Upper lobe of left lung (tissue), 4 donors: ENCODE data around the gene PRKCE.

Source experiments
- EP300 ChIP-seq, 4 donors: sonication (generic); formaldehyde crosslinking; IDR thresholded peaks; one replicate each; pipeline ENCODE4 v1.5.1; 2017; ENCODE audit warnings: antibody characterized with exemption in 4 of 4, control low read depth in 2 of 4
- POLR2A ChIP-seq, 4 donors: fragments of 450-650 bp; IDR thresholded peaks; one replicate each; pipeline ENCODE4 v1.5.1; 2016 to 2017; ENCODE audit warnings: antibody characterized with exemption in 4 of 4, mild to moderate bottlenecking in 2 of 4
- POLR2AphosphoS5 ChIP-seq, 2 donors: sonication (generic); formaldehyde crosslinking; IDR thresholded peaks; one replicate each; pipeline ENCODE4 v1.5.1; 2017; ENCODE audit warnings: antibody characterized with exemption in 2 of 2
- TF ChIP-seq, protein P1 (sequence below), 6 experiments: fragments of 450-650 bp in 4 of 6; fragments of 200-600 bp in 2 of 6; sonication (generic) in 2 of 6; IDR thresholded peaks; one replicate each; pipeline ENCODE4 v1.5.1; 2016 to 2019; ENCODE audit warnings: antibody characterized with exemption in 6 of 6

DNA sequence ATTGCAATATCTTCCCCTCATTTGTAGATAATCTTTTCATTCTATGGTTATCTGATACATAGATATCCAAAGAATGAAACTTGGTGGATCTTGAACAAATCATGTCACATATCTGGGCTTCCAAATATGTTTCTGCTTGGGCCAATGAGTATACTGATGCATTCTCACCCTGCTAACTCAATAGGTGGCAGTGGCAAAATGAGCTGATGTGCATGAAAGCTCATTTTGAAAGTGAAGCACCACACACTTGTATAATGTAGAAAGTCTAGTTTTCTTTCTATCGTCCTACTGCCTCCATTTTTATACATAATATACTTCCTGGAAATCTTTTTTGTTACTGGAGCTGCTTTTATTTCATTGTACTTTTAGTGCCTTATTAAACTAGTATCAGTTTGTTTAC, 208.2 kb downstream of the PRKCE start:
- TF ChIP-seq, protein P1, sequence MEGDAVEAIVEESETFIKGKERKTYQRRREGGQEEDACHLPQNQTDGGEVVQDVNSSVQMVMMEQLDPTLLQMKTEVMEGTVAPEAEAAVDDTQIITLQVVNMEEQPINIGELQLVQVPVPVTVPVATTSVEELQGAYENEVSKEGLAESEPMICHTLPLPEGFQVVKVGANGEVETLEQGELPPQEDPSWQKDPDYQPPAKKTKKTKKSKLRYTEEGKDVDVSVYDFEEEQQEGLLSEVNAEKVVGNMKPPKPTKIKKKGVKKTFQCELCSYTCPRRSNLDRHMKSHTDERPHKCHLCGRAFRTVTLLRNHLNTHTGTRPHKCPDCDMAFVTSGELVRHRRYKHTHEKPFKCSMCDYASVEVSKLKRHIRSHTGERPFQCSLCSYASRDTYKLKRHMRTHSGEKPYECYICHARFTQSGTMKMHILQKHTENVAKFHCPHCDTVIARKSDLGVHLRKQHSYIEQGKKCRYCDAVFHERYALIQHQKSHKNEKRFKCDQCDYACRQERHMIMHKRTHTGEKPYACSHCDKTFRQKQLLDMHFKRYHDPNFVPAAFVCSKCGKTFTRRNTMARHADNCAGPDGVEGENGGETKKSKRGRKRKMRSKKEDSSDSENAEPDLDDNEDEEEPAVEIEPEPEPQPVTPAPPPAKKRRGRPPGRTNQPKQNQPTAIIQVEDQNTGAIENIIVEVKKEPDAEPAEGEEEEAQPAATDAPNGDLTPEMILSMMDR (IDR thresholded peaks at IDR 0.05), result no peak
- TF ChIP-seq POLR2AphosphoS5 (IDR thresholded peaks at IDR 0.05), result no peak
- no peak for TF ChIP-seq POLR2A (IDR thresholded peaks at IDR 0.05)
- no peak for TF ChIP-seq EP300 (IDR thresholded peaks at IDR 0.05)
